ENCODE results near the gene SPTBN5. TPM values are rescaled to one million over a fixed set of nuclear protein-coding genes. Genes with fewer than 3 reads are reported as not detected.
A peak's percentile ranks its signal among the peaks of the same experiment; 100 is the strongest.

Gene SPTBN5
- total RNA-seq, 2 donors from 2014 or later: 2.0 to 2.8 TPM

DNA sequence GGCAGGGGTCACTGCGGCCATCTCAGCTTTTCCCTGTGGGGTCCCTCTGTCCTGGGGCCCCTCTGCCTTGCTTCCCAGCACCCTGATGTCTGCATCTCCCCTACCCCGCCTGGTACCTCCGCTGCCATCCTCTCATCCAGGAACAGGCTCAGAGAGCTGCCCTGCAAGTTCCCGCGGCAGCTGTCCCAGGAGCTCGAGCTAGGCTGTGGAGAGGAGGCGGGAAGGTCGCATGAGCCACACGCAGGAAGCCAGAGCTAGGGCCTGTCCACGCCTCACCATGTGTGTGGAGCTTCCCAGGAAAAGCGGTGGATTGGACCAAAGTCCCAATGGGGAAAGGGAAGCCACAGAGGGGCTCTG is 42.7 kb downstream of the SPTBN5 start:
- TF ChIP-seq, protein P1, sequence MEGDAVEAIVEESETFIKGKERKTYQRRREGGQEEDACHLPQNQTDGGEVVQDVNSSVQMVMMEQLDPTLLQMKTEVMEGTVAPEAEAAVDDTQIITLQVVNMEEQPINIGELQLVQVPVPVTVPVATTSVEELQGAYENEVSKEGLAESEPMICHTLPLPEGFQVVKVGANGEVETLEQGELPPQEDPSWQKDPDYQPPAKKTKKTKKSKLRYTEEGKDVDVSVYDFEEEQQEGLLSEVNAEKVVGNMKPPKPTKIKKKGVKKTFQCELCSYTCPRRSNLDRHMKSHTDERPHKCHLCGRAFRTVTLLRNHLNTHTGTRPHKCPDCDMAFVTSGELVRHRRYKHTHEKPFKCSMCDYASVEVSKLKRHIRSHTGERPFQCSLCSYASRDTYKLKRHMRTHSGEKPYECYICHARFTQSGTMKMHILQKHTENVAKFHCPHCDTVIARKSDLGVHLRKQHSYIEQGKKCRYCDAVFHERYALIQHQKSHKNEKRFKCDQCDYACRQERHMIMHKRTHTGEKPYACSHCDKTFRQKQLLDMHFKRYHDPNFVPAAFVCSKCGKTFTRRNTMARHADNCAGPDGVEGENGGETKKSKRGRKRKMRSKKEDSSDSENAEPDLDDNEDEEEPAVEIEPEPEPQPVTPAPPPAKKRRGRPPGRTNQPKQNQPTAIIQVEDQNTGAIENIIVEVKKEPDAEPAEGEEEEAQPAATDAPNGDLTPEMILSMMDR (conservative IDR thresholded peaks at IDR 0.05): no peak
- Histone ChIP-seq H3K27ac (ENCODE audit: low read depth, low read length) (no peak overlapping the region), H3K9ac (ENCODE audit: extremely low read depth, low read length, poor library complexity, severe bottlenecking) (no peak overlapping the region), H3K4me3 (ENCODE audit: low read length) (no peak overlapping the region), H3K9me3 (ENCODE audit: control insufficient read depth, low read length) (no peaks in the 10 kb centered on the region), H3K27me3 (ENCODE audit: control insufficient read depth, insufficient read depth, low read length, poor library complexity, severe bottlenecking) (no peaks in the 10 kb centered on the region), H3K4me1 (ENCODE audit: control insufficient read depth, insufficient read depth, low read length) (no peaks in the 10 kb centered on the region), H3K36me3 (ENCODE audit: control insufficient read depth, insufficient read depth, low read length) (no peaks in the 10 kb centered on the region)
- H3K9me3 Mint-ChIP-seq: no peaks in the 10 kb centered on the region
- H3K27me3 Mint-ChIP-seq (ENCODE audit: insufficient read depth): peaks cover 1% of the 10 kb centered on the region
- peak overlapping the region; percentile 39 for H3K27ac Mint-ChIP-seq
- 92 to 93% methylated on average over 11 of the region's 11 CpGs for WGBS, 2 experiments (ENCODE audit: insufficient coverage in 1 of 2, insufficient read length in 1 of 2)
- H3K4me3 Mint-ChIP-seq: no peak overlapping the region
- DNase-seq: no peak
- peaks cover 16% of the 10 kb centered on the region for H3K36me3 Mint-ChIP-seq (ENCODE audit: low read depth)
- H3K4me1 Mint-ChIP-seq: peaks cover 3% of the 10 kb centered on the region

DNA sequence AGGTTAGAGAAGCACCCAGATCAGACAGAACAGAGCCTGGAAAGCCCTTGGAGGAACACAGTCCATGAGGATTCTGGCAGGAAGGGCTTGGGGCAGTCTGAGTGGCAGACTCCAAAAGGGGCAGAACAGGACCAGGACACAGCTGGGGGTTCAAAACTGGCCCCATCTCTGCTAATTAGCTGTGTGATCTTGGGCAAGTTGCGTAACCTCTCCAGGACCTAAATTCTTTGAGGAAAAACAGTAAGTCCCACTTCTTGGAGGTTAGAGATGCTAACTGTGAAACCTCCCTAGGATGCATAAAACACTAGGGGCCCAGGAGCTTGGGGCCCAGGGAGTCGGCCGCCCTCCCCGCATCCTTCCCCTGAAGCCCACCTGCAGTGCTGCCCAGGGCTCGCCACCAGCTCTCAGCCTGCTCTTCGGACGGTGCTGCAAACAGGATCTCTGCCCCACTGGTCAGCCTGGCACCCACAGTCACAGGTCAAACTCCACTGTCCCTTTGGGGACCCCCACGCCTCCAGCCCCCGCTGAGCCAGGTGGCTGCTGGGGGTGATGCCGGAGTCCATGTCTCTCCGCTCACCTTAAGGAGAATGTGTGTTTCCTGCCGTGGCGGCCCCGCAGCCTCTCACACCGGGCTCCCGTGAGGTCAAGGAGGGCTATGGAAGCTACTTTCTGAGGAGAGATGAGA is 43.2 kb downstream of the SPTBN5 start:
- Histone ChIP-seq H3K4me1 (ENCODE audit: control insufficient read depth, insufficient read depth, low read length) (no peaks in the 10 kb centered on the region), H3K9ac (ENCODE audit: extremely low read depth, low read length, poor library complexity, severe bottlenecking) (no peak overlapping the region), H3K9me3 (ENCODE audit: control insufficient read depth, low read length) (no peaks in the 10 kb centered on the region), H3K4me3 (ENCODE audit: low read length) (no peak overlapping the region), H3K27me3 (ENCODE audit: control insufficient read depth, insufficient read depth, low read length, poor library complexity, severe bottlenecking) (no peaks in the 10 kb centered on the region), H3K27ac (ENCODE audit: low read depth, low read length) (no peak overlapping the region), H3K36me3 (ENCODE audit: control insufficient read depth, insufficient read depth, low read length) (no peaks in the 10 kb centered on the region)
- TF ChIP-seq, protein P1 (conservative IDR thresholded peaks at IDR 0.05): no peak
- Mint-ChIP-seq H3K4me1 (peaks cover 3% of the 10 kb centered on the region), H3K27me3 (ENCODE audit: insufficient read depth) (peaks cover 1% of the 10 kb centered on the region), H3K36me3 (ENCODE audit: low read depth) (peaks cover 18% of the 10 kb centered on the region), H3K4me3 (no peak overlapping the region), H3K27ac (peak overlapping the region; percentile 39), H3K9me3 (no peaks in the 10 kb centered on the region)
- 94 to 99% methylated on average over 12 to 16 of the region's 16 CpGs for WGBS, 2 experiments (ENCODE audit: insufficient coverage in 1 of 2, insufficient read length in 1 of 2)
- DNase-seq: no peak

DNA sequence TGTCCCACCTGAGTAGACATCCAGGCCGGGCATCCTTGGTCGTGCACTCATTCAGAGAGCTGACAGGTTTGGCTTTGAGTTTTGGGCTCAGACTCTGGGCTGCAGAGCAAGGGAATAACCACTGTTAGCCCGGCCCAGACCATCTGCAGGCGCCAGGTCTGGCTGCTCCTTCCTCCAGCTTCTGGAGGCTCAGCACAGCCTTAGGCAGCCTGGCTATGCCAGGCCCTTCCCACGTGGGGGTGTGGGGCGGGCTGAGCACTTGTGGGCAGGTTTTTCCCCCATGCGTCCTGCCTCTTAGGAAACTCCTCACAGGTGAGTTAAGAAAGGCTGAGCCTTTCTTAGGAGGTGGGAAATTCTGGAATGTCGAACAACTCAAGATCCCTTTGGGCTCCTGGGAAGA is 44.0 kb downstream of the SPTBN5 start:
- Mint-ChIP-seq H3K27me3 (ENCODE audit: insufficient read depth) (peaks cover 1% of the 10 kb centered on the region), H3K36me3 (ENCODE audit: low read depth) (peaks cover 18% of the 10 kb centered on the region), H3K4me1 (no peaks in the 10 kb centered on the region), H3K27ac (peak overlapping the region; percentile 14), H3K4me3 (no peak overlapping the region), H3K9me3 (no peaks in the 10 kb centered on the region)
- WGBS, 2 experiments (ENCODE audit: insufficient coverage in 1 of 2, insufficient read length in 1 of 2): 84 to 86% methylated on average over 7 to 8 of the region's 8 CpGs
- H3K27me3 ChIP-seq (ENCODE audit: control insufficient read depth, insufficient read depth, low read length, poor library complexity, severe bottlenecking): no peaks in the 10 kb centered on the region
- H3K9me3 ChIP-seq (ENCODE audit: control insufficient read depth, low read length): no peaks in the 10 kb centered on the region
- DNase-seq: no peak
- H3K4me3 ChIP-seq (ENCODE audit: low read length): no peak overlapping the region
- H3K27ac ChIP-seq (ENCODE audit: low read depth, low read length): no peak overlapping the region
- no peaks in the 10 kb centered on the region for H3K36me3 ChIP-seq (ENCODE audit: control insufficient read depth, insufficient read depth, low read length)
- H3K9ac ChIP-seq (ENCODE audit: extremely low read depth, low read length, poor library complexity, severe bottlenecking): no peak overlapping the region
- TF ChIP-seq, protein P1 (conservative IDR thresholded peaks at IDR 0.05): no peak
- no peaks in the 10 kb centered on the region for H3K4me1 ChIP-seq (ENCODE audit: control insufficient read depth, insufficient read depth, low read length)
